Measurements from ENCODE around the gene CPT1B. TPM values are rescaled to one million over a fixed set of nuclear protein-coding genes. Genes with fewer than 3 reads are reported as not detected.

Gene CPT1B
- total RNA-seq, 2 donors from 2014 or later: 83.5 to 105 TPM

DNA sequence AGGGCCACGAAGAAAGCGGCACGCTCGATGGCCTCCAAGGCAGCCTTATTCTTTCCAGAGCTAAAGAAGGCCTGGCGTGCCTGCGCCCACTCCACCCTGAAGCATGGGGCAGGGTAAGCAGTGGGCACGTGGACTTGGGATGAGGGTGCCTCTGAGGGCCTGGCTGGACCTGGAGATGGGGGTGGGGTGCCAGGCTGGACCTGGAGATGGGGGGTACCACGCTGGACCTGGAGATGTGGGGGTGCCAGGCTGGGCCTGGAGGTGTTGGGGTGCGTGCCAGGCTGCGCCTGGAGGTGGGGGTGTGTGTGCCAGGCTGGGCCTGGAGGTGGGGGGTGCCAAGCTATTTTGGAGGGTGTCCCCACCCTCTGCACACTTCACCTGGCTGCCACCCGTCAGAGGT, 5.3 kb downstream of the CPT1B start:
- Histone ChIP-seq H3K36me3 (ENCODE audit: control insufficient read depth, insufficient read depth, low read length) (peaks cover 81% of the 10 kb centered on the region), H3K9me3 (ENCODE audit: control insufficient read depth, low read length) (no peaks in the 10 kb centered on the region), H3K27me3 (ENCODE audit: control insufficient read depth, insufficient read depth, low read length, poor library complexity, severe bottlenecking) (no peaks in the 10 kb centered on the region), H3K27ac (ENCODE audit: low read depth, low read length) (no peak overlapping the region), H3K4me1 (ENCODE audit: control insufficient read depth, insufficient read depth, low read length) (no peaks in the 10 kb centered on the region), H3K9ac (ENCODE audit: extremely low read depth, low read length, poor library complexity, severe bottlenecking) (no peak overlapping the region), H3K4me3 (ENCODE audit: low read length) (no peak overlapping the region)
- DNase-seq: no peak
- H3K4me3 Mint-ChIP-seq: no peak overlapping the region
- no peaks in the 10 kb centered on the region for H3K9me3 Mint-ChIP-seq
- H3K4me1 Mint-ChIP-seq: no peaks in the 10 kb centered on the region
- TF ChIP-seq, protein P1, sequence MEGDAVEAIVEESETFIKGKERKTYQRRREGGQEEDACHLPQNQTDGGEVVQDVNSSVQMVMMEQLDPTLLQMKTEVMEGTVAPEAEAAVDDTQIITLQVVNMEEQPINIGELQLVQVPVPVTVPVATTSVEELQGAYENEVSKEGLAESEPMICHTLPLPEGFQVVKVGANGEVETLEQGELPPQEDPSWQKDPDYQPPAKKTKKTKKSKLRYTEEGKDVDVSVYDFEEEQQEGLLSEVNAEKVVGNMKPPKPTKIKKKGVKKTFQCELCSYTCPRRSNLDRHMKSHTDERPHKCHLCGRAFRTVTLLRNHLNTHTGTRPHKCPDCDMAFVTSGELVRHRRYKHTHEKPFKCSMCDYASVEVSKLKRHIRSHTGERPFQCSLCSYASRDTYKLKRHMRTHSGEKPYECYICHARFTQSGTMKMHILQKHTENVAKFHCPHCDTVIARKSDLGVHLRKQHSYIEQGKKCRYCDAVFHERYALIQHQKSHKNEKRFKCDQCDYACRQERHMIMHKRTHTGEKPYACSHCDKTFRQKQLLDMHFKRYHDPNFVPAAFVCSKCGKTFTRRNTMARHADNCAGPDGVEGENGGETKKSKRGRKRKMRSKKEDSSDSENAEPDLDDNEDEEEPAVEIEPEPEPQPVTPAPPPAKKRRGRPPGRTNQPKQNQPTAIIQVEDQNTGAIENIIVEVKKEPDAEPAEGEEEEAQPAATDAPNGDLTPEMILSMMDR (conservative IDR thresholded peaks at IDR 0.05): no peak
- peaks cover 60% of the 10 kb centered on the region for H3K36me3 Mint-ChIP-seq (ENCODE audit: low read depth)
- 95 to 100% methylated on average over 1 to 11 of the region's 11 CpGs for WGBS, 2 experiments (ENCODE audit: insufficient coverage in 1 of 2, insufficient read length in 1 of 2)
- H3K27ac Mint-ChIP-seq: no peak overlapping the region
- no peaks in the 10 kb centered on the region for H3K27me3 Mint-ChIP-seq (ENCODE audit: insufficient read depth)

GRCh38 chr22:50571264-50572175, 6.7 kb downstream of the CPT1B start:
- Mint-ChIP-seq H3K36me3 (ENCODE audit: low read depth) (peaks cover 62% of the 10 kb centered on the region), H3K4me3 (no peak overlapping the region), H3K4me1 (no peaks in the 10 kb centered on the region), H3K27me3 (ENCODE audit: insufficient read depth) (no peaks in the 10 kb centered on the region), H3K9me3 (no peaks in the 10 kb centered on the region), H3K27ac (no peak overlapping the region)
- 92 to 97% methylated on average over 23 to 26 of the region's 26 CpGs for whole genome bisulfite sequencing, 2 experiments (ENCODE audit: insufficient coverage in 1 of 2, insufficient read length in 1 of 2)
- Histone ChIP-seq H3K27me3 (ENCODE audit: control insufficient read depth, insufficient read depth, low read length, poor library complexity, severe bottlenecking) (no peaks in the 10 kb centered on the region), H3K9ac (ENCODE audit: extremely low read depth, low read length, poor library complexity, severe bottlenecking) (no peak overlapping the region), H3K4me1 (ENCODE audit: control insufficient read depth, insufficient read depth, low read length) (no peaks in the 10 kb centered on the region), H3K36me3 (ENCODE audit: control insufficient read depth, insufficient read depth, low read length) (peaks cover 80% of the 10 kb centered on the region), H3K4me3 (ENCODE audit: low read length) (no peak overlapping the region), H3K27ac (ENCODE audit: low read depth, low read length) (no peak overlapping the region), H3K9me3 (ENCODE audit: control insufficient read depth, low read length) (no peaks in the 10 kb centered on the region)
- no peak for DNase-seq
- TF ChIP-seq, protein P1 (conservative IDR thresholded peaks at IDR 0.05): no peak

GRCh38 chr22:50570861-50571260, 7.4 kb downstream of the CPT1B start:
- peaks cover 2% of the 10 kb centered on the region for H3K27me3 Mint-ChIP-seq (ENCODE audit: insufficient read depth)
- no peak overlapping the region for H3K4me3 Mint-ChIP-seq
- Histone ChIP-seq H3K9ac (ENCODE audit: extremely low read depth, low read length, poor library complexity, severe bottlenecking) (no peak overlapping the region), H3K27me3 (ENCODE audit: control insufficient read depth, insufficient read depth, low read length, poor library complexity, severe bottlenecking) (no peaks in the 10 kb centered on the region), H3K27ac (ENCODE audit: low read depth, low read length) (no peak overlapping the region), H3K9me3 (ENCODE audit: control insufficient read depth, low read length) (no peaks in the 10 kb centered on the region), H3K4me1 (ENCODE audit: control insufficient read depth, insufficient read depth, low read length) (no peaks in the 10 kb centered on the region), H3K4me3 (ENCODE audit: low read length) (no peak overlapping the region), H3K36me3 (ENCODE audit: control insufficient read depth, insufficient read depth, low read length) (peaks cover 75% of the 10 kb centered on the region)
- no peaks in the 10 kb centered on the region for H3K4me1 Mint-ChIP-seq
- peaks cover 57% of the 10 kb centered on the region for H3K36me3 Mint-ChIP-seq (ENCODE audit: low read depth)
- 95 to 96% methylated on average over 10 to 12 of the region's 12 CpGs for WGBS, 2 experiments (ENCODE audit: insufficient coverage in 1 of 2, insufficient read length in 1 of 2)
- no peaks in the 10 kb centered on the region for H3K9me3 Mint-ChIP-seq
- TF ChIP-seq, protein P1 (conservative IDR thresholded peaks at IDR 0.05): no peak
- no peak for DNase-seq
- no peak overlapping the region for H3K27ac Mint-ChIP-seq

All from endodermal cell (in vitro differentiated cells).